Activated T-cell treated with anti-CD3 and anti-CD28 coated beads for 4 hours (primary cell): ENCODE results near the gene KIF6.

Experiments
- DNase-seq: peaks from one replicate; pipeline ENCODE4 v3.0.0-alpha.2; 2020

KIF6 gene

GRCh38 chr6:39338397-39338796 lies 386.8 kb downstream of the KIF6 start:
- DNase-seq, result no peak

DNA sequence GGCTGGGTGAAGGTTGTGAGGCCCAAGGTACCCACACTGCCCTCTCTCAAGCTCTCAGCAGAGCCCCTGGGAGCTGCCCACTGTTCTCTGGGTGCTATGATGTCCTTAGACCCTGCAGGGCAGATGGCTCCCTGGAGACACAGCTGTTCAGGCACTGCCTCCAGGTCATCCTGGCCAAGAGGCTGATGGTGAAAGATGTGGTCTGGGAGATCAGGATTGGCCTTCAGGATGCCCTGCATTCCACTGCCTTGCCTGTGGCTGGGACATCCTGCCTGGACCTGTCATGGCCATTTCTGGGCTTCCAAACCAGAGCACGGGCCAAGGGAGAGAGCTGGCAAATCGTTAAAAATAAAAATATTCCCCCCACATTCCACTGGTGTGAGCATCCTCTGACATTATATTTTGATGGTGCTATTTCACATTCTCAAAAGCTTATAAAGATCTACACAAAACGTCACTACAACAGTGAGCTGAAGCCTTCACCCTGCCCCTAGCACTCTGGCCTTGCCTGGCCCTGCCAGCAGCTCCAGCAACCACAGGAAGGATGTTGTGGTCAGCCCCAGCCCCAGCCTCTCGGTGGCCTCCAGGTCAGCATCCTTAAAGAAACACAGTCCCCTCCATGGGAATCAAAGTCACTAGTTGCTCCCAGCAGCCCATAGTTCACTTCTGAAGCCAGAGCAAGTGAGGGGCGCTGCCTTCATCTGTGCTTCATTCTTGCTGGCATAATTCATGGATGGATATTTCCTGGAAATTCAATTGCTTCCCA lies 389.2 kb downstream of the KIF6 start:
- no peak for DNase-seq

- DNase-seq, result no peak
Observed at GRCh38 chr6:39333644-39334438, 391.4 kb downstream of the KIF6 start.

- no peak for DNase-seq
Observed at GRCh38 chr6:39330476-39330875, 394.7 kb downstream of the KIF6 start.

DNA sequence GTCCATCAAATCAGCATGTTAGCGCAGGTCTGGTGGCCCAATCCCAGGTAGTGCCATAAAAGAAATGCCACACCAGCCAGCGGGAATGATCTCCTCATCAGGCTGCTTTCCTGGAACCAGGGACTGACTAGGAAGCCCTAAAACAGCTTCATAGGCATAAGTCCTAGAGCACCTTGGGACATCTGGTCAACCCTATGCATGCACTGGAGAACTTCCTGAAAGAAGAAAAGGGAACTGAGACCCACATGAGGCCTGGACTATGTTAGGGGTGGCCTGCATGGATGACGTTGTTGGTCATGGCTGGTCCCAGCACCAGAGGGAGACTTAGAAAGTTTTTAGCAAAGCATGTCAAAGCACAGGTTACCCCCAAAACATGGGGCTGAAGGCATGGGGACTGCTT lies 395.2 kb downstream of the KIF6 start:
- no peak for DNase-seq

- no peak for DNase-seq
Observed at GRCh38 chr6:39328066-39328465, 397.1 kb downstream of the KIF6 start.

DNA sequence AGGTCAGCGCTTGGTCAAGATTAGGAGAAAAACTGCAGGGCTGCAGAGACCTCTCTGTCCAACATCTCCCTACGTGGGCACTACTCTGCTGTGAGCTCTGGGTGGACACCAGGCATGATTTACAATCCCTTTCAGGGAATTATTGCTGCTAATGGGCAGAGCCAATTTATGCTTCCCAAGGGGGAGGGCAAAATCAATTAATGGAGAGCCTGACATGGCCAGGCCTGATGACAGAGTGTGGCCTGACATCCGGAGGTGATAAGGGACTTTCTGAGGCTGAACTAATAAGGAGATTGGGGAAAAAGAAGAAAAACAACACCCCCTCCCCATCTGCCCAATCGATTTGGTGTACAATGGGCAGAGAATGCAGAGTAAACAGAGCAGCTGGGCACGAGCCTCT lies 397.7 kb downstream of the KIF6 start:
- DNase-seq, result no peak

- no peak for DNase-seq
Observed at GRCh38 chr6:39322306-39322850, 402.8 kb downstream of the KIF6 start, which contains the start of gene KCNK16. KCNK16 (minus strand) TSS chr6:39322702; CDS start chr6:39322540, 162 bp downstream.

DNA sequence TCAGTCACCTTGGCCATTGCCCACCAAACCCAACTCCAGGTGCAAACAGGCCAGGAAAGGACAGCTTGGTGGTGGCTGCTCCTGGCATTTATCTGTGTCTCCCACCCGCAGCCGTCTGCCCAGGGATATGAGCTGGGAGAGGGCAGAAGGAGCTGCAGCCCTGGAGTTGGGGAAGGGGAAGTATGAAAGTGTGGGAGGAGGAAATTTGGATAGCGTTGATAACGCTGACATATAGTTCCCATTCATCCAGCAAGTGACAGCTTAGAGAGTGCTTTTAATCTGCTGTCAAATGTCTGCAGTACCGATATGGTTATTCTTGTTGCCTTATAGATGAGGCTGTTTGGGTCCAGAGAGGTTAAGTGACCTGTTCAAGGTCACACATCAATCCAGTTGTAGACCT lies 403.4 kb downstream of the KIF6 start:
- DNase-seq, result no peak

- no peak for DNase-seq
Observed at GRCh38 chr6:39320363-39320984, 404.7 kb downstream of the KIF6 start.

- DNase-seq, result no peak
Observed at GRCh38 chr6:39319621-39320362, 405.4 kb downstream of the KIF6 start.

DNA sequence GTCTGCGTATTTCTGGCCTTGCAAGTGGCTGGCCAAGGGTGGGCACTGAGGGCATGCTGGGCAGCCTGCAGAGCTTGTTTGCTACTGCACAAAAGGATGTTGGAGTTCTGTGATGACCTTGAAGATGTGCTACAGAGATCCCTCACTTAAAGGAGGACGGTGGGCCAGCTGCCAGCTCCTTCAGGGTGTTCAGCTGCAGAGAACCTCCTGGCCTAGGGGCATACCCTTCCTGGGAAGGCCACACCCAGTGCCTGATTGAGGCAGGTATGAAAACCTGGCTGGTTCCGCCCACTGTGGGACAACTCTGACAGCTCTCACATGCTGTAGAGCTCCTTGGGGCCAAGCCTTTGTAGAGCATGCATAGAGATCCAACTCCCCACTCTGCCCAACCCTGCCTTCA lies 408.0 kb downstream of the KIF6 start:
- DNase-seq, result no peak

DNA sequence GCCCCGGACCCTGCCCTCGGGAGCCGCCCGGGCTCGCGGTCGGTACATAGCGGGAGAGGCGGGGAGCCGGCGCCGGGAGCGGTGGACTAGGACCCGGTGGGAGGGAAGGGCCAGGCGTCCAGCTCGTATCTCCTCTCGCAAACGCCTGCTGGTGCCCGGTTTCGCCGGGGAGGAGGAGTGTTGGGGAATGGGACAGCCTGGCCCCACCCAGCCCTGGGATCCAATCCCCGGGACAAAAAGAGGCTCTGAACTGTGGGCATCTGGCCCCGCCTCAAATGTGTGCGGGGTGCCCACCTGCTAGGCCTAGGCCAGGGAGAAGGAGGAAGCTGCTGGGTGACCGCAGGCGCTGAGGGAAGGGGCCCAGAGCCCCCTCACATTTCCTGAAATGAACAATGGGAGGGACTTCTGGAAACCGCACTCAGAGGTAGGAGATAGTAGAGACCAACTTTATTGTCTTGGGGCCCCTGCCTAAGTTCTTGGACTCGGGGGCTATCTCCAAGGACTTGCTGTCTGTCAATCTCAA lies 410.9 kb downstream of the KIF6 start, which contains the start of gene KCNK17:
Gene KCNK17, minus strand, starts transcription at position 147 of the 523 bp plus-strand sequence. Its CDS starts 99 bp downstream, at position 48.
- DNase-seq, result no peak

GRCh38 chr6:39313526-39314272 lies 411.5 kb downstream of the KIF6 start:
- DNase-seq, result no peak

- DNase-seq, result no peak
Observed at GRCh38 chr6:39312912-39313525, 412.2 kb downstream of the KIF6 start.

DNA sequence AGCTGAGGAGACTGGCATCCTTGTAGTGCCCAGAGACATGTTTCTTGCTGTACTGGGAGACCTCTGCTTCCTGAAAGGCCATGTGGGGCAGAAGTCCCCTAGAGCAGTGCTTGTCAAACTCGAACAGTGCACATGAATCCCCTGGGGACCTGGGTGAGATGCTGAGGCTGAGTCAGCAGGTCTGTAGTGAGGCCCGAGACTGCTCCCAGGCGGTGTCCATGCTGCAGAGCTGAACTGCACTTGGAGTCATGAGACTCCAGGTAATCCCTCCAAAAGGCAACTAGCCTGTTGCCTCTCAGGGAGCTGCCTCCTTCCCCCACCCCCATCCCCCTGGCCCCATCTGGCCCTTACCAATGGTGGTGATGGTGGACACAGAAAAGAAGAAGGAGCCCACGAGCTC lies 414.7 kb downstream of the KIF6 start:
- no peak for DNase-seq

DNA sequence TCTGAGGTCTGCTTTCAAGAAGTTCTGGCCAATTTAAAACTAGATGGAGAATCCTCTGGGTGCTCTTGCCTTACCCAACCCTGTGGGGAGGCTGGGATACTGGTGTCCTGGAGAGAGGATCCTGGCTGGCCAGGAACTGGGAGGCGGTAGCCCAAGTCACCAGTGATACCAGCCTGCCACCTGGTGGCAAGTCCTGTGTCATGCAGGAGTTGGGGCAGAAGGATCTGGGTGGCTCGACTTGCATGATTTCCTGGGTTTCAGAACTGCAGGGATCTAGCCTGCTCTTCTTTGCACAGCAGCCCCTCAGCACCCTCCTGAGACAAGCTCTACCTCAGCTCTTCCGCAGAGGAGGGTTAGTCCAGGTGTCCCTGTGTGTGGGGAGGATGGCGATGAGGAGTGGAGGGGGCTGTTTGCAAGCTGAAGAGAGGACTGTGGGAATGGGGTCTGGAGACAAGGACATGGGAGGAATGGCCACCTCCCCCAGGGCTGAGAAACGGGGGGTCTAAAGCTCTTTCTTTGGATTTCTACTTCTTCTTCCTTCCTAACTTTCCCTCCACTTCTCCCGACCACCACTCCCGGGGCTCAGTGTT lies 415.2 kb downstream of the KIF6 start:
- DNase-seq, result peak; percentile 24

DNA sequence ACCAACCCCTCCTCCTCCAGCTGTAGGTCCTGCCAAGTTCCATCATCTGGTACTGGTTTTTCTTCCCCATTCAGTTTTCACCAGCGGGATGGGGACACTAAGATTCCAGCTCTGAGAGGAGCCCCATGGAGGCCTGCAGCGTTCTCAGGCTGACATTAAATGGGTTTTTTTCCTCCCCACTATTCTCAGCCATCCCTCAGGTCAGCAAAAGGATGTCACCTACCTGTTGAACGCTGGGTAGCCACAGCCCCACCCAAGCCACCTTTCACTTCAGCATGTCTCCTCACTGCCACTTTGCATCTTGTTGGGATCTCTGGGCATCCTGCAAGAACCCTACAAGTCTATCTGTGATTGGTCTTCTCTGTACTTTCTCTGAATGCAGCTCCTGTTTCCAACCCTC lies 417.7 kb downstream of the KIF6 start:
- no peak for DNase-seq

DNA sequence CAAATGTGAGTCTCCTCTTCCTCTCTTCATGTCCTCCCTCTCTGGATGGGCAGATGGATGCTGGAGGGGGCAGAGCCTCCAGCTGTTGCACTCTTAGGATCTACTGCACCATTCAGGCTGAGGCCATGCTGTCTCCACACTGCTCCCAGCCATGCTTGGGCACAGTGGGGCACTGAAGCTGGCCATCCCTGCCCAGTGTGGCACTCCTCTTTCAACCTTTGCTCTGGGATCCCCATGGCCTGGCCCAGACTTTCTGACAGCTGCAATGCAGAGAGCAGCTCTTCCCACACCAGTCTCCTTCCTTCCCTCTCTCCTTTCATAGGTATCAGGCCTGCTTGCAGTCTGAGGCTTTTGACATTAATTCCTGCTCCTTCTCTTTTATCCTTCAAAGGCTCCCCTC lies 420.3 kb downstream of the KIF6 start:
- no peak for DNase-seq

GRCh38 chr6:39303425-39304153 lies 421.6 kb downstream of the KIF6 start:
- no peak for DNase-seq
